ENCODE results near the gene MFN2. TPM values are rescaled to one million over a fixed set of nuclear protein-coding genes. Genes with fewer than 3 reads are reported as not detected.
A peak's percentile ranks its signal among the peaks of the same experiment; 100 is the strongest.

The MFN2 gene
- total RNA-seq, 2 donors from 2014 or later: 367 to 466 TPM

DNA sequence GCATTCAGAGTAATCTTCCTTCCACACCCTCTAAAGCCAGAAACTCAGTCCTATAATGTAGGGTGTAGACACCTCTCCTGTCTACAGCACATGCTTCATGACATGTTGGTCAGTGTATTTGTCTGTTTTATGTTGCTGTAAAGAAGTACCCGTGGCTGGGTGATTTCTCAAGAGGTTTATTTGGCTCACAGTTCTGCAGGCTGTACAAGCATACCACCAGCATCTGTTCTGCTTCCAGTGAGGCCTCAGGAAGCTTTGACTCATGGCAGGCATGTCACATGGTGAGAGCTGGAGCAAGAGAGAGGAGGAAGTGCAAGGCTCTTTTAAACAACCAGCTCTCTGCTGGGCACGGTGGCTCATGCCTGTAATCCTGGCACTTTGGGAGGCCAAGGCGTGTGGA is 33.6 kb upstream of the MFN2 start:
- Histone ChIP-seq H3K4me1 (peaks cover 0 to 14% of the 10 kb centered on the region in 2 donors), H3K9me3 (no peaks in the 10 kb centered on the region), H3K27me3 (no peaks in the 10 kb centered on the region), H3K4me3 (no peak overlapping the region), H3K27ac (no peak overlapping the region), H3K36me3 (peaks cover 15% of the 10 kb centered on the region)
- DNase-seq (ENCODE audit: low spot score): no peak
- TF ChIP-seq CTCF (IDR thresholded peaks at IDR 0.05): no peak

DNA sequence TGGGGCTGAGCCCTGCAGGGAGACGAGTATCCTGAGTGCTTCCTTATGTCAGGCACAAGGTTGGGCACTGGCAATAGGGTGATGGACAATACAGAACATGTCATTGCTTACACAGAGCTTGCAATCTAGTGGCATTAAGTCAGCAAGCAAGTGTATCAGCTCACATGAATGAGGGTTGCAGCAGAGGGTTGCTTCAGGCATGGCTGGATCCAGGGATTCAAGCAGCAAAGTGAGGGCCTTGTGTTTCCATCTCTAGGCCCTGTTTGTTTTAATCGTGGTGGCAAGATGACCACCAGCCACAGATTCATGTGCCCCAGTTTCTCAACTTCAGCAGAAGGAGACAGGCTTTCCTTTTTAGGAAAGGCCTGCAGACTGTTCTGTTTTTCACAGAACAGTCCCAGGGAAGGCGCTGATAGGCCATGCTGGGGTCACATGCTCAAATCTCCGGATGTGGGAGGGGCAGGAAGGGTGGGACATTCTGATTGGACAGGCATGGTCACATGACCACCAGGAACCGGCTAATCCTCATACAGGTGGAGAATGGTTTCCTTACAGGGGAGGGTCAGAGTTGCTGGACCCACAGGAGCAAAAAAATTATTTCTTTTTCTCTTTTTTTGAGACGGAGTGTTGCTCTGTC is 31.3 kb upstream of the MFN2 start:
- DNase-seq (ENCODE audit: low spot score): no peak
- peaks cover 0 to 8% of the 10 kb centered on the region in 2 donors for H3K4me1 ChIP-seq
- H3K4me3 ChIP-seq: no peak overlapping the region
- no peak overlapping the region for H3K27ac ChIP-seq
- H3K27me3 ChIP-seq: no peaks in the 10 kb centered on the region
- no peak for TF ChIP-seq CTCF (IDR thresholded peaks at IDR 0.05)
- H3K36me3 ChIP-seq: peaks cover 27% of the 10 kb centered on the region
- H3K9me3 ChIP-seq: no peaks in the 10 kb centered on the region

DNA sequence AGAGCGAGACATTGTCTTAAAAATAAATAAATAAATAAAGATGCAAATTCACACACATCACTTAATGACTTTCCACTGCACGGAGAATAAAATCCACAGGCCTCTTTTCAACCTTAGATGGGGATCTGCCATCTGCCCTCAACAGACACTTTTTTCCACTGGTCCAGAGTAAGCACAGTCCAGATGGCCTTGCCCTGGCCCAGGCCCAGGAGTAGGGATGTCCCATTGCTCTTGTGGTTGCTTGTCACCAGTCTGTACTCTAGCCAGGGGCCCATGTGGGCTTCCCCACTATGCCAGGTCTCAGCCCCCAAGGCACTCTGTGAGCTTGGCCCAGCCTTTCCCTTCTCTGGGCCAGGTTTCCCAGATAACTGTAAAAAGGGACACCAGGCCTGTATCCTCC is 28.3 kb upstream of the MFN2 start:
- no peak for DNase-seq (ENCODE audit: low spot score)
- Histone ChIP-seq H3K27me3 (no peaks in the 10 kb centered on the region), H3K4me3 (no peak overlapping the region), H3K9me3 (no peaks in the 10 kb centered on the region), H3K36me3 (peaks cover 48% of the 10 kb centered on the region), H3K27ac (no peak overlapping the region), H3K4me1 (no peaks in the 10 kb centered on the region)
- TF ChIP-seq CTCF (IDR thresholded peaks at IDR 0.05): no peak

- no peak for DNase-seq (ENCODE audit: low spot score)
- Histone ChIP-seq H3K27ac (peak overlapping the region in 1 of 2 donors; percentile 31), H3K36me3 (peaks cover 54% of the 10 kb centered on the region)
These were observed 27.7 kb upstream of the MFN2 start for GRCh38 chr1:11952455-11953109.

GRCh38 chr1:11955221-11955620 is 25.0 kb upstream of the MFN2 start:
- Histone ChIP-seq H3K4me3 (no peak overlapping the region), H3K27me3 (no peaks in the 10 kb centered on the region), H3K4me1 (no peaks in the 10 kb centered on the region), H3K9me3 (no peaks in the 10 kb centered on the region), H3K36me3 (peaks cover 76% of the 10 kb centered on the region), H3K27ac (no peak overlapping the region)
- no peak for TF ChIP-seq CTCF (IDR thresholded peaks at IDR 0.05)
- DNase-seq (ENCODE audit: low spot score): no peak

More at GRCh38 chr1:11952455-11953109, 27.7 kb upstream of the MFN2 start:
- Histone ChIP-seq H3K27me3 (no peaks in the 10 kb centered on the region), H3K4me1 (no peaks in the 10 kb centered on the region), H3K4me3 (no peak overlapping the region), H3K9me3 (no peaks in the 10 kb centered on the region)
- no peak for TF ChIP-seq CTCF (IDR thresholded peaks at IDR 0.05)
